LNCAP (cell line): ENCODE measurements around the gene CRISP2.

ENCODE experiments used
- TF ChIP-seq, protein P1 (sequence below): fragments of 450-650 bp; IDR thresholded peaks from 2 replicates; pipeline ENCODE4 v1.5.1; 2017; ENCODE audit warnings: mild to moderate bottlenecking

The CRISP2 gene

DNA sequence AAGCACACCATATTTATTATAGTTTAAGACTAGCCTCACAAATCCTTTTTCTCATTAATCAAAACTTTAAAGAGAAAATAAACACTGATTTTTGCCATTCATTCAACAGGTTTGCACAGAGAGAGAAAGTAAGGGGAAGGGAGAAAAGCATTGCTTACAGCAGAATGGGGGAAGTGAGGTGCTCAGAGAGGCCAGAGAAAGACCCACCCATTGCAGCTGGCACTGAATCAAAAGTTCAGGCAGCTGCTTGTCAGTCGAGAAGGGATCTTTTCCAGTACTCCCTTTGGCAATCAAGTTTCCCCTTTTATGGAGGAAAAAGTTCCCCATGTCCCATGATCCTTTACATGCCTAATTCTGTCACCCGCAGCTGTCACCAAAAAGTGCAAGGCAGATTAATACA lies 8.0 kb upstream of the CRISP2 start:
- TF ChIP-seq, protein P1, sequence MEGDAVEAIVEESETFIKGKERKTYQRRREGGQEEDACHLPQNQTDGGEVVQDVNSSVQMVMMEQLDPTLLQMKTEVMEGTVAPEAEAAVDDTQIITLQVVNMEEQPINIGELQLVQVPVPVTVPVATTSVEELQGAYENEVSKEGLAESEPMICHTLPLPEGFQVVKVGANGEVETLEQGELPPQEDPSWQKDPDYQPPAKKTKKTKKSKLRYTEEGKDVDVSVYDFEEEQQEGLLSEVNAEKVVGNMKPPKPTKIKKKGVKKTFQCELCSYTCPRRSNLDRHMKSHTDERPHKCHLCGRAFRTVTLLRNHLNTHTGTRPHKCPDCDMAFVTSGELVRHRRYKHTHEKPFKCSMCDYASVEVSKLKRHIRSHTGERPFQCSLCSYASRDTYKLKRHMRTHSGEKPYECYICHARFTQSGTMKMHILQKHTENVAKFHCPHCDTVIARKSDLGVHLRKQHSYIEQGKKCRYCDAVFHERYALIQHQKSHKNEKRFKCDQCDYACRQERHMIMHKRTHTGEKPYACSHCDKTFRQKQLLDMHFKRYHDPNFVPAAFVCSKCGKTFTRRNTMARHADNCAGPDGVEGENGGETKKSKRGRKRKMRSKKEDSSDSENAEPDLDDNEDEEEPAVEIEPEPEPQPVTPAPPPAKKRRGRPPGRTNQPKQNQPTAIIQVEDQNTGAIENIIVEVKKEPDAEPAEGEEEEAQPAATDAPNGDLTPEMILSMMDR, result no peak

DNA sequence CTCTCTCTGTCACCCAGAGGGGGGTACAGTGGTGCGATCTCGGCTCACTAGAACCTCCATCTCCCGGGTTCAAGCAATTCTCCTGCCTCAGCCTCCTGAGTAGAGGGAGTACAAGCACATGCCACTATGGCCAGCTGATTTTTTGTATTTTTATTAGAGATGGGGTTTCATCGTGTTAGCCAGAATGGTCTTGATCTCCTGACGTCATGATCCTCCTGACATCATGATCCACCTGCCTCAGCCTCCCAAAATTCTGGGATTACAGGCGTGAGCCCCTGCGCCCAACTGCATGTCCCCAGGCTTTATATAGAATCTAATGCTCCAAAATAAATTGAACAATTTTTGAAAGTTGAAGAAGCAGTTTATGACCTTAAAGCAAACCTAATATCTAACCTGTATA lies 7.0 kb upstream of the CRISP2 start:
- TF ChIP-seq, protein P1, result no peak

DNA sequence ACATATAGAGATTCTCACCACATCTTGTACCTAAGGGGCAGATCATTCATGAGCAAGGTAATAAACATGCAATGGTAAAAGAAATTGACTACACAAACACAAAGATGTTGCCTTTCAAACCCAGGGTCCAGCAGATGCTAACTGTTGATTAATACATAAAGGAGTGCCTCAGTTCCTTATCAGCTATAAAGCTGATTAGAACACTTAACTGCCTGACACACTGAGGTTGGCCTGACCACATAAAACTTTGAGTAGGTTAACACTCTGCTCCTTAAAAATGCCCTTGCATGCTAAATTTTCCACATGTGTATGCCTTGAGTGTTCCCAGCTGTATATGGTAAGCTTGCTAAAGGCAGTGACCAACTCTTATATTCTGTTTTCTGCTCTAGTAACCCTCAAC lies 14.9 kb downstream of the CRISP2 start:
- TF ChIP-seq, protein P1, result no peak

DNA sequence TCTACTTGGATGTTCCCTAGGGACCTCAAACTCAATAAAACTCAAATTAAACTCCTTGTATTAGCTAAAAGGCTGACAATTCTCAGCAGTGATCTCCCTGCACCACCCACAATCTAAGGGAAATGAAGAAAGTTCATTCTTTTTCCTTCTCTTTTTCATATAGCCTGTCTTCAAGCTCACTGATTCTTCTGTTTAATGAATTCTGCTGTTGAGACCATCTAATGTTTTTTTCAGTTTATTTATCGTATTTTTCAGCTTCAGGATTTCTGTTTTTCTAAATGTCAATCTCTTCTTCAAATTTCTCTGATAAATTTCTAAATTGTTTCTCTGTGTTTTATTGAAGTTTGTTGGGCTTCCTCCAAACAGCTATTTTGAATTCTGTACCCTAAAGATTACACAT lies 19.8 kb downstream of the CRISP2 start:
- TF ChIP-seq, protein P1, result no peak

GRCh38 chr6:49692534-49692933 lies 20.8 kb downstream of the CRISP2 start:
- TF ChIP-seq, protein P1, result no peak

GRCh38 chr6:49676671-49677281 lies 36.6 kb downstream of the CRISP2 start:
- TF ChIP-seq, protein P1, result no peak

GRCh38 chr6:49675816-49676215 lies 37.5 kb downstream of the CRISP2 start:
- TF ChIP-seq, protein P1, result no peak

DNA sequence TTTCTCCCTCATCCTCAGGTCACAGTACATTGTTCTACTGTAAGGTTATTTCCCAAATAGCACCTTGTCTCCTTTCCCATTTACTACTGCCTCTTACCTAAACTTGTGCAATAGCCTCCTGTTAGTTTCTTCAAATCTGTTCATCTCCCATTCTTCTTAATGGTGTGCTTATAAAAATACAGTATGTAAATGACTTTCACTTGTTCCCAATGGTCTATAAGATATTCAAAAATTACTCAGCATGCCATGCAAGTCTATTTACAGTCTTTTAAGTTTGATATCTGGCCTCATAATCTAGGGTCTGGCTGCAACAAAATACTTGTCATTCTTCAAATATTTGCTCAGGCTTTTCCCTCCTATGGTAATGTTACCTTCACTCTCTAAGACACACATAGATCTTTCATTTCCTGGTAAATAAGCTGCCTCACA lies 45.2 kb downstream of the CRISP2 start:
- TF ChIP-seq, protein P1, result no peak
